GM13977 (cell line): ENCODE results near the gene EPS8.

Experiments
- DNase-seq: peaks from one replicate; pipeline ENCODE4 v3.0.0; 2012; ENCODE audit warnings: low spot score
- in situ Hi-C: fragments of 300-500 bp; cut with MboI; formaldehyde crosslinking; loops from one replicate; pipeline ENCODE4 v1.12.0; 2022; ENCODE audit warnings: low sequenced_read_pairs, low pct_unique_long_range_greater_than_20kb, mixed read lengths, inconsistent platforms; ENCODE audit not compliant: unreplicated experiment
- TF ChIP-seq, protein P1 (sequence below): IDR thresholded peaks from 2 replicates; pipeline ENCODE4 v1.5.1; 2012; ENCODE audit warnings: mild to moderate bottlenecking, control low read depth; ENCODE audit not compliant: insufficient read depth; ENCODE audit errors: extremely low read depth, missing control alignments

EPS8 gene

DNA sequence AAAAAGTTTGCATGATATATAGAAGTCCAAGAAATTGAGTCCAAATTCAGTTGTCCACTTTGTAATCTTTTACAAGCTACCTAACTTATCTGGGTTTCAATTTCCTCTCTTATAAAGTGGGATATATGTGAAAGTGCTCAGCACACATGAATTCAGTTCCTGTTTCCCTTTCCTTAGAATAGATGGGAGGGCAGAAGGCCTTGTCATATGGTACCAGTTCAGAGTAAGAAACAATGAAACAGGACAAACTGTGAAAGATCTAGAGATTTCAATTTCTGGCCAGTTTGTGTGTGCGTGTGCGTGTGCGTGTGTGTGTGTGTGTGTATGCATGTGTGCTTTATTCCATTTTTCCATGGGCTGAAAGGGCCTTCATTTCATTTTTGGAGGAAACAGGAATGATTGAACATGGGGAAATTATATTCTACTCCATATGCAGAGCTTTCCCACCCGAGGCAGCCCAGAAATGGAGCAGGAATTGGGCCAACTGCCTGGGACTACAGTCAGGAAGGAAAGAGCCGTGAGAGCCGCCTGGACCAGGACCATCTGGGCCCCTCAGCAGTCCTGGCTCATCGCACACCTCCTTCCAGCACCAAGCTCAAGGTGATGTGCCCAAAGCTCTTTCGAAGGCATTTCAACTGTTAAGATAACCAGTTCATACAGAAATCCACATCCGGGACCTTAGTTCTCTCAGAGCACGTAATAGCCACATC is 183.2 kb downstream of the EPS8 start:
- in situ Hi-C loops: no loop called here
- TF ChIP-seq, protein P1, sequence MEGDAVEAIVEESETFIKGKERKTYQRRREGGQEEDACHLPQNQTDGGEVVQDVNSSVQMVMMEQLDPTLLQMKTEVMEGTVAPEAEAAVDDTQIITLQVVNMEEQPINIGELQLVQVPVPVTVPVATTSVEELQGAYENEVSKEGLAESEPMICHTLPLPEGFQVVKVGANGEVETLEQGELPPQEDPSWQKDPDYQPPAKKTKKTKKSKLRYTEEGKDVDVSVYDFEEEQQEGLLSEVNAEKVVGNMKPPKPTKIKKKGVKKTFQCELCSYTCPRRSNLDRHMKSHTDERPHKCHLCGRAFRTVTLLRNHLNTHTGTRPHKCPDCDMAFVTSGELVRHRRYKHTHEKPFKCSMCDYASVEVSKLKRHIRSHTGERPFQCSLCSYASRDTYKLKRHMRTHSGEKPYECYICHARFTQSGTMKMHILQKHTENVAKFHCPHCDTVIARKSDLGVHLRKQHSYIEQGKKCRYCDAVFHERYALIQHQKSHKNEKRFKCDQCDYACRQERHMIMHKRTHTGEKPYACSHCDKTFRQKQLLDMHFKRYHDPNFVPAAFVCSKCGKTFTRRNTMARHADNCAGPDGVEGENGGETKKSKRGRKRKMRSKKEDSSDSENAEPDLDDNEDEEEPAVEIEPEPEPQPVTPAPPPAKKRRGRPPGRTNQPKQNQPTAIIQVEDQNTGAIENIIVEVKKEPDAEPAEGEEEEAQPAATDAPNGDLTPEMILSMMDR: no peak
- DNase-seq: no peak

DNA sequence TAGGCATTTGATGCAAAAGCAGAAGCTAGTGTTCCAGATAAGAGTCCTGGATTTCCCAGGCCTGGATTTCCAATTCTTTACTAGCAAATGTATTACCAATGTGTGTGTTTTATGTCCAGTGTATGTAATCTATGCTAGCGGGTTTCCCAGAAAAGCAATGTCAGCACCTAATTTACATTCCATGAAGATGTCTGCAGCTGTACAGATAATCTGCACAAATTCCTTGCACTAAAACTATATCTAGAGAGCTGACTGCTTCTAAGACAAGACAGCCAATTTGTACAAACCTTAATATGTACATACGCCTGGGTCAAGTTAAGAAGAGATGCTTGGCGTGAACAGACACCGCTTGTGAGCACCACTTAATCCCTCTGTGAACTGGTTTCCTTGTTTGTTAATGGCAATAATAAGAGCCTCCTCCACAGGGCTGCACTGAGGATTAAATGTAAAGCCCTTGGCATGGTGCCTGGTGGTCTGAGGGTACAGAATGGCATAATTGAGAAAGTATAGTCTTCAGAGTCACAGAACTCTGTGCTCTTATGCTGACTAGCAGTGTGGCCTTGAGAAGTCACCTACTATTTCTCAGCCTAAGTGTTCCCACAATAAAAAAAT is 185.6 kb downstream of the EPS8 start:
- in situ Hi-C loops: no loop called here
- TF ChIP-seq, protein P1: no peak
- no peak for DNase-seq

DNA sequence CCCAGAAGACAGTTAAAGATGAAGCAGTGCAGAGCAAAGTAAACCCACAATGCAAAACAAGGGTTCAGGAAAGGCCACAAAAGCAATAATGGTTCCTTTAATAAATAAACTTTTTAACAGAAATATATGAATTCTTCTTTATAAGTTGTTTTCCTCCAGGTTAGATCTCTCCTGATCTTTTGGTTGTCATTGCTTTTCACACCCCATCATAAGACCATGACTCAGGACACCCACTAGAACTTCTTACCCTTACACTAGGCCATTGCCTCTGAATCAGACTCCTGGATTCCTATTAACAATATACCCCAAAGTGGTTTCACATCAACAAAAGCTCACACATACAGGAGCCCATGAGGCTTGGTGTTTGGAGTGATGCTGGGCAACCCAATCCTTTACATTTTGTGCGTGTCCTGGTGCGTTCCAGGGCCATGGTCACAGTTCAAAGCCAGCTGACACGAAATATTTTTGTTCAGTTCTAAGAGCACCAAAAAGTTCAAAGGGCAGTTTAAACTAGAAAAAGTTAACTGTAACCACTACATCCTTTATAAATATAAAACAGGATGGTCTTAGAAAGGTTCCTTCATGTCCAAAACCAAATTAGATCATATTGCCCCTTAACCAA is 187.0 kb downstream of the EPS8 start:
- in situ Hi-C loops: no loop called here
- TF ChIP-seq, protein P1: no peak
- DNase-seq: no peak

DNA sequence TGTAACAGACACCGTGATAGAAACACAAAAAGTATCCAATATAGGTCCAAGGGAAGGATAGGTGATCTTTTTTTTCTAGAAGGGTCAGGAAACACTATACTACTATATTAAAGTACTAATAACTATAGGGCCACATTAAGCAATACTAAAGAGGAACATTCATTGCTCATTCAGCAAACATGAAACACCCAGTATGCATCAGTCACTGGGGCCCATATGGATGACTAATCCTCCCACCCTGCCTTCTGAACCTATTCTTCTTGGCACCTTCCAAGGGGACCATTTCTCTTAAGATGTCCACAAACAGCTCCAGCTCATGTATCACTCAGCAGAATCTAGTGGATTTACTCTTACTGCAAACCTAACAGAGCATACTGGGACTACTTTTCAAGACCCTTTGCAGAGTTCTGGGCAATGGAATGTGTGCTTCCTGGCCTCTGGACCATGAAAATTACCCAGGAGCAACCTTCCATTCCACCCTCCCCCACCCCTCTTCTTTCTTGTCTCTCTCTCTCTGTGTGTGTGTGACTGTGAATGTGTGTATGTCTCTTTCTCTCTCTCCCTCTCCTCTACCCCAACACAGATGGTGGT is 187.9 kb downstream of the EPS8 start:
- in situ Hi-C loops: no loop called here
- TF ChIP-seq, protein P1: no peak
- DNase-seq: no peak

DNA sequence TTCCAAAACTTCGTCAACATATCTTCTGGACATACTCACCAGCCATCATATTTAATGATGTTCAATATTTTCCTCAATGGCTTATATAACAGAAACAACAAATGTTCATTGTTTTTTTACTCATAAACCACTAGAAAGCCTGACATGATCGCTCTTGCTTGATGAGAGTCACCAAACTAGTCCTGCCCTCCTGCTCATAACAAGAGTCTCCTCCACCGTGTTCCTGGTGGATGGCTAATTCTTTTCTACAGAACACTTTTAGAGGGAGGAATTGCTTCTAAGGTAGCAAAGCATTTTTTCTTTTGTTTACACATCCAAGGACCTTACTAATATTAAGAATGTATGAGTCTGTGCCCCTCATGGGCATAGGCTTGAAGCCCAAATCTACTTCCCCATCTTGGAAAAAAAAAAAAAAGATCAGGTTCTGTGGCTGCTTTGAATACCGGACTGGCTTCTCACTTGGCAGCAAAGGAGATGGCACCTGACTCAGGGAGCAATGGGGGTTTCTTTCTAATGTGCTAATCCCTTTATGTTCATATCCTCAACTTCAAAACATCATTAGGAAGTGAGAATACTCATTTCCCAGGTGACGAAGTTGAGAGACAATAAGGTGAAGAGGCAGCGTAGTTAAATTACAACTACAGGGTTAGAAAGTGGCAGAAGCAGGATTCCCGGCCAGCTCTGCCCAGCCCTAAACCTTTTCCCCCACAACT is 188.8 kb downstream of the EPS8 start:
- TF ChIP-seq, protein P1: no peak
- DNase-seq: no peak
- in situ Hi-C loops: no loop called here
